ENCODE measurements around the gene EXOC7. TPM values are rescaled to one million over a fixed set of nuclear protein-coding genes. Genes with fewer than 3 reads are reported as not detected.
"Not testable (repeated sequence)": the region's sequence is repeated elsewhere in the genome, so short reads cannot be mapped to it uniquely, and the experiment has no call there.

Gene EXOC7
- total and polyA plus RNA-seq, 7 experiments from 2014 or later: 46.6 to 204 (median 121) TPM

DNA sequence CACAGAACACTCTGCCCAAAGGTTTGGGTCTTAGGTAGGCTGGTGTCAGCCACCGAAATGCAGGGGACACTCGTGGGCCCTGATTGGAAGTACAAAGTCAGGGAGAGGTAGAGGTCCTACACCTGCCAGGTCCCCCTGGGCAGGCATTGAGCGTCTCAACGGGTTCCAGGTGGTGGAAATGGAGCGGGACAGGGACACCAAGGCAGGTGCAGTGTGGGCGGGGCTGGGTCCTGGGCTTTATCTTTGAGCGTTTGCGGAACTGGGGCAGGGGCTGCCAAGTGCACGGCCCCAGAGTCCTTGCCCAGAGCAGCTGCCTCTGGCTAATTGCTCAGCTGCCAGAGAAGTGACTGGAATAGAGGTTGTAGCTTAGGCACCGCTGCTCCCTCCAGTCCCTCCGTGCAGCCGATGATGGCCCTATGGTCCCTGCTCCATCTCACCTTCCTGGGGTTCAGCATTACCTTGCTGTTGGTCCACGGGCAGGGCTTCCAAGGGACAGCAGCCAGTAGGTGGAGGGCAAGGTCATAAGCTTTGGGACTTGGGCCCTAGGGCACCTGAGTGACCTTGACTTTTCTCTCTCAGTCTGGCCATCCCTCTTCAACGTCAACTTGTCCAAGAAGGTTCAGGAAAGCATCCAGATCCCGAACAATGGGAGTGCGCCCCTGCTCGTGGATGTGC, 24.6 kb downstream of the EXOC7 start, which contains the start of gene ZACN:
ZACN (plus strand) TSS at position 323 of the 675 bp plus-strand sequence; CDS start at position 406, 83 bp downstream.
- Mint-ChIP-seq H3K27me3 (peaks cover 17 to 55% (median 24%) of the 10 kb centered on the region in 5 donors), H3K4me1 (peaks cover 27 to 58% (median 43%) of the 10 kb centered on the region in 7 donors), H3K27ac (peak within 1 kb of the TSS; percentile 29 to 90 (median 67)), H3K9me3 (no peaks in the 10 kb centered on the region), H3K4me3 (peak within 1 kb of the TSS in 9 of 10 donors; percentile 25 to 51 (median 38)), H3K36me3 (peaks cover 0 to 5% (median 4%) of the 10 kb centered on the region in 5 donors)
- no peaks in the 10 kb centered on the region for H3K9me3 ChIP-seq (ENCODE audit: control insufficient read depth in 2 of 3, low read length in 3 of 3)
- no peak within 1 kb of the TSS for H3K4me3 ChIP-seq (ENCODE audit: low read length)
- DNase-seq (no peak), ATAC-seq (no peak)
- intact Hi-C loops (cut with micrococcal nuclease): loop anchor here in 1 of 2 donors (10.0 kb wide), 1 partner anchor 1876 kb away; the partner anchor contains the start of gene TNRC6C
- H3K4me1 ChIP-seq (ENCODE audit: control insufficient read depth in 2 of 2, insufficient read depth in 2 of 2, low read length in 2 of 2): peaks cover 5 to 41% of the 10 kb centered on the region in 2 donors
- POLR2A ChIA-PET: interaction anchor here (0.9 to 1.4 kb wide), 6 partner anchors 10 to 208 kb away, joined by 3 to 6 read pairs (median 4); partner anchors contain the start of gene EXOC7
- peaks cover 8 to 10% of the 10 kb centered on the region in 2 donors for H3K27me3 ChIP-seq (ENCODE audit: control insufficient read depth in 2 of 2, insufficient read depth in 2 of 2, low read length in 2 of 2)
- H3K27ac ChIP-seq (ENCODE audit: low read depth, low read length): peak within 1 kb of the TSS; percentile 41
- CTCF ChIA-PET: interaction anchor here (1.3 kb wide), 1 partner anchor 64 kb away, joined by 3 read pairs; no protein-coding TSS in a partner anchor
- H3K36me3 ChIP-seq (ENCODE audit: control insufficient read depth in 2 of 3, insufficient read depth in 3 of 3, low read length in 3 of 3): peaks cover 0 to 16% (median 0%) of the 10 kb centered on the region in 3 experiments

GRCh38 chr17:76078370-76078769, 25.2 kb downstream of the EXOC7 start:
- ChIA-PET POLR2A (interaction anchor here (1.3 to 3.5 kb wide), 2 partner anchors 25 to 209 kb away, joined by 3 to 12 read pairs; partner anchors contain the start of gene EXOC7), CTCF (interaction anchor here (1.3 kb wide), 1 partner anchor 64 kb away, joined by 3 read pairs; no protein-coding TSS in a partner anchor)
- H3K4me3 ChIP-seq (ENCODE audit: low read length); H3K36me3 ChIP-seq (ENCODE audit: control insufficient read depth in 2 of 3, insufficient read depth in 3 of 3, low read length in 3 of 3); ATAC-seq; H3K9me3 ChIP-seq (ENCODE audit: control insufficient read depth in 2 of 3, low read length in 3 of 3); H3K27ac ChIP-seq (ENCODE audit: low read depth, low read length); H3K9me3 Mint-ChIP-seq; H3K36me3 Mint-ChIP-seq: not testable (repeated sequence)
- peak in 1 of 9 donors; percentile 15 for DNase-seq
- H3K4me3 Mint-ChIP-seq: peak overlapping the region in 6 of 10 donors; percentile 13 to 33 (median 26)
- intact Hi-C loops (cut with micrococcal nuclease): loop anchor here in 1 of 2 donors (10.0 kb wide), 1 partner anchor 1876 kb away; the partner anchor contains the start of gene TNRC6C
- H3K27me3 Mint-ChIP-seq: peaks cover 17 to 61% (median 28%) of the 10 kb centered on the region in 5 donors
- H3K4me1 Mint-ChIP-seq: peaks cover 27 to 63% (median 43%) of the 10 kb centered on the region in 7 donors
- Histone ChIP-seq H3K4me1 (ENCODE audit: control insufficient read depth in 2 of 2, insufficient read depth in 2 of 2, low read length in 2 of 2) (peaks cover 5 to 41% of the 10 kb centered on the region in 2 donors), H3K27me3 (ENCODE audit: control insufficient read depth in 2 of 2, insufficient read depth in 2 of 2, low read length in 2 of 2) (peaks cover 13 to 14% of the 10 kb centered on the region in 2 donors)
- H3K27ac Mint-ChIP-seq: peak overlapping the region in 8 of 9 donors; percentile 29 to 90 (median 73)

- H3K4me1 ChIP-seq (ENCODE audit: control insufficient read depth in 2 of 2, insufficient read depth in 2 of 2, low read length in 2 of 2): peaks cover 5 to 41% of the 10 kb centered on the region in 2 donors
- Mint-ChIP-seq H3K27ac (peak overlapping the region in 5 of 9 donors; percentile 90 to 97 (median 95)), H3K27me3 (peaks cover 17 to 62% (median 28%) of the 10 kb centered on the region in 5 donors), H3K9me3 (no peaks in the 10 kb centered on the region), H3K36me3 (peaks cover 0 to 5% (median 4%) of the 10 kb centered on the region in 5 donors), H3K4me1 (peaks cover 27 to 63% (median 43%) of the 10 kb centered on the region in 7 donors), H3K4me3 (peak overlapping the region in 8 of 10 donors; percentile 39 to 95 (median 86))
- H3K9me3 ChIP-seq (ENCODE audit: control insufficient read depth in 2 of 3, low read length in 3 of 3): no peaks in the 10 kb centered on the region
- peaks cover 13 to 14% of the 10 kb centered on the region in 2 donors for H3K27me3 ChIP-seq (ENCODE audit: control insufficient read depth in 2 of 2, insufficient read depth in 2 of 2, low read length in 2 of 2)
- intact Hi-C loops (cut with micrococcal nuclease): loop anchor here in 1 of 2 donors (10.0 kb wide), 1 partner anchor 1877 kb away; the partner anchor contains the start of gene TNRC6C
- H3K36me3 ChIP-seq (ENCODE audit: control insufficient read depth in 2 of 3, insufficient read depth in 3 of 3, low read length in 3 of 3): peaks cover 0 to 2% (median 0%) of the 10 kb centered on the region in 3 experiments
- no peak for DNase-seq
- H3K4me3 ChIP-seq (ENCODE audit: low read length): no peak overlapping the region
- CTCF ChIA-PET: interaction anchor here (0.6 to 1.3 kb wide), 2 partner anchors 63 to 77 kb away, joined by 3 read pairs; no protein-coding TSS in a partner anchor
- no peak overlapping the region for H3K27ac ChIP-seq (ENCODE audit: low read depth, low read length)
- ATAC-seq: no peak
- POLR2A ChIA-PET: interaction anchor here (0.6 to 3.5 kb wide), 4 partner anchors 26 to 253 kb away, joined by 3 to 12 read pairs (median 3); partner anchors contain the start of gene EXOC7
These were observed 25.9 kb downstream of the EXOC7 start for GRCh38 chr17:76077584-76078110.

GRCh38 chr17:76076765-76077583, 26.6 kb downstream of the EXOC7 start:
- H3K9me3 ChIP-seq (ENCODE audit: control insufficient read depth in 2 of 3, low read length in 3 of 3): no peaks in the 10 kb centered on the region
- H3K27me3 ChIP-seq (ENCODE audit: control insufficient read depth in 2 of 2, insufficient read depth in 2 of 2, low read length in 2 of 2): peaks cover 13 to 14% of the 10 kb centered on the region in 2 donors
- ChIA-PET POLR2A (interaction anchor here (0.7 to 3.5 kb wide), 3 partner anchors 11 to 62 kb away, joined by 3 to 12 read pairs (median 5); partner anchors contain the start of gene EXOC7), CTCF (interaction anchor here (0.6 kb wide), 1 partner anchor 76 kb away, joined by 3 read pairs; no protein-coding TSS in a partner anchor)
- peaks cover 0 to 5% (median 0%) of the 10 kb centered on the region in 3 experiments for H3K36me3 ChIP-seq (ENCODE audit: control insufficient read depth in 2 of 3, insufficient read depth in 3 of 3, low read length in 3 of 3)
- peak overlapping the region; percentile 36 for H3K27ac ChIP-seq (ENCODE audit: low read depth, low read length)
- no peaks in the 10 kb centered on the region for H3K9me3 Mint-ChIP-seq
- intact Hi-C loops (cut with micrococcal nuclease): loop anchor here in 1 of 2 donors (10.0 kb wide), 1 partner anchor 1878 kb away; the partner anchor contains the start of gene TNRC6C
- H3K4me1 ChIP-seq (ENCODE audit: control insufficient read depth in 2 of 2, insufficient read depth in 2 of 2, low read length in 2 of 2): peaks cover 5 to 41% of the 10 kb centered on the region in 2 donors
- H3K27ac Mint-ChIP-seq: peak overlapping the region in 8 of 9 donors; percentile 52 to 97 (median 92)
- peak overlapping the region; percentile 83 to 95 (median 86) for H3K4me3 Mint-ChIP-seq
- ATAC-seq (peak; percentile 66), DNase-seq (peak; percentile 40 to 86 (median 73))
- peak overlapping the region; percentile 53 for H3K4me3 ChIP-seq (ENCODE audit: low read length)
- H3K4me1 Mint-ChIP-seq: peaks cover 27 to 63% (median 43%) of the 10 kb centered on the region in 7 donors
- H3K36me3 Mint-ChIP-seq: peaks cover 0 to 5% (median 4%) of the 10 kb centered on the region in 5 donors
- peaks cover 17 to 62% (median 28%) of the 10 kb centered on the region in 5 donors for H3K27me3 Mint-ChIP-seq

GRCh38 chr17:76076146-76076764, 27.3 kb downstream of the EXOC7 start:
- peaks cover 0 to 7% (median 0%) of the 10 kb centered on the region in 3 experiments for H3K36me3 ChIP-seq (ENCODE audit: control insufficient read depth in 2 of 3, insufficient read depth in 3 of 3, low read length in 3 of 3)
- peaks cover 0 to 5% (median 4%) of the 10 kb centered on the region in 5 donors for H3K36me3 Mint-ChIP-seq
- H3K4me3 Mint-ChIP-seq: peak overlapping the region; percentile 83 to 95 (median 86)
- intact Hi-C loops (cut with micrococcal nuclease): loop anchor here in 1 of 2 donors (10.0 kb wide), 1 partner anchor 1879 kb away; the partner anchor contains the start of gene TNRC6C
- H3K27me3 Mint-ChIP-seq: peaks cover 17 to 62% (median 28%) of the 10 kb centered on the region in 5 donors
- H3K27ac Mint-ChIP-seq: peak overlapping the region in 8 of 9 donors; percentile 52 to 97 (median 90)
- CTCF ChIA-PET: no interaction called here
- peak overlapping the region; percentile 53 for H3K4me3 ChIP-seq (ENCODE audit: low read length)
- H3K27me3 ChIP-seq (ENCODE audit: control insufficient read depth in 2 of 2, insufficient read depth in 2 of 2, low read length in 2 of 2): peaks cover 13 to 14% of the 10 kb centered on the region in 2 donors
- H3K27ac ChIP-seq (ENCODE audit: low read depth, low read length): no peak overlapping the region
- ATAC-seq: no peak
- POLR2A ChIA-PET: interaction anchor here (2.1 to 3.5 kb wide), 2 partner anchors 10 to 27 kb away, joined by 5 to 12 read pairs; partner anchors contain the start of gene EXOC7
- DNase-seq: peak in 3 of 9 donors; percentile 29 to 37 (median 33)
- H3K4me1 ChIP-seq (ENCODE audit: control insufficient read depth in 2 of 2, insufficient read depth in 2 of 2, low read length in 2 of 2): peaks cover 5 to 41% of the 10 kb centered on the region in 2 donors
- H3K4me1 Mint-ChIP-seq: peaks cover 27 to 70% (median 50%) of the 10 kb centered on the region in 7 donors
- no peaks in the 10 kb centered on the region for H3K9me3 Mint-ChIP-seq
- no peaks in the 10 kb centered on the region for H3K9me3 ChIP-seq (ENCODE audit: control insufficient read depth in 2 of 3, low read length in 3 of 3)

All from naive thymus-derived CD4-positive, alpha-beta T cell (primary cell).